IPS DF 4.7 (cell line): Measurements from ENCODE around the gene HTD2.
"Not testable (repeated sequence)": the region's sequence is repeated elsewhere in the genome, so short reads cannot be mapped to it uniquely, and the experiment has no call there.

Source experiments
- DNase-seq: peaks from one replicate; pipeline ENCODE4 v3.0.0-alpha.2; 2013; ENCODE audit warnings: low spot score; ENCODE audit errors: extremely low read depth

The HTD2 gene

DNA sequence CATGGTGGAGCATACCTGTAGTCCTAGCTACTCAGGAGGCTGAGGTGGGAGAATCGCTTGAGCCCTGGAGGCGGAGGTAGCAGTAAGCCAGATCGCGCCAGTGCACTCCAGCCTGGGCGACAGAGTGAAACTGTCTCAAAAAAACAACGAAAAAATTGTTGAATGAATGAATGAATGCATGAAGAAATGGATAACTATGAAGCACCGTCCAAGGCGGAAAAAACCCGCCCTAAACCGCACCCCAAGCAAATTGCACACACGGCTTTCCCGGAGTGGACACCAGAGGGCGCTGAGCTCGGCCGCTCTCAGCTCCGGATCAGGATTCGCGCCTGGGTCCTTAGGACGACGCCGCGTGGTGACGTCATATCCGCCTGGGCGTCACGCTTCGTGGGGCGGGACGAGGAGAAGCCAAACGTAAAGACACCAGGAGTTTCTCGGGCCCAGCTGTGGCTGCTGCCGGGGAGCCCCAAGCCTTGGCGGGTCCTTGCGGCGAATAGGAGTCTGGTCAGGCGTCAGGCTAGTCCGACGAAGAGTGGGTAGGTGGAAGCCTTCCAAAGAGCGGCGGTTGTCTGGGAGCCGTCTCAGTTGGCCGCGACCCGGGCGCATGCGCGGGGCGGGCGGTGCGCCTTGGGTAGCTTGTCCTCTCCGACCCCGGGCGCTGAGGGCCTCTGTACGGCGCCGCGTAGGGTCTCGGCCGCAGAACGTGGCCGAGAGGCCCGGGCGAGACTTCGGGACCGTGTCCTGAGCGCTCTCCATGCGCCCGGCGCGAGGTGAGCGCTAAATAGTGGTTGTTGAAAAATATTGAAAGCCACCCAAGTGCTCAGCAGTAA lies at the start of gene HTD2, which contains the start of gene RPP14:
TSS of gene HTD2 (plus strand) at position 639 of the 830 bp plus-strand sequence. CDS start 11,094 bp downstream, outside the sequence.
TSS of gene RPP14 (plus strand) at position 364 of the 830 bp plus-strand sequence. CDS start 4,085 bp downstream, outside the sequence.
- DNase-seq = peak; percentile 93

DNA sequence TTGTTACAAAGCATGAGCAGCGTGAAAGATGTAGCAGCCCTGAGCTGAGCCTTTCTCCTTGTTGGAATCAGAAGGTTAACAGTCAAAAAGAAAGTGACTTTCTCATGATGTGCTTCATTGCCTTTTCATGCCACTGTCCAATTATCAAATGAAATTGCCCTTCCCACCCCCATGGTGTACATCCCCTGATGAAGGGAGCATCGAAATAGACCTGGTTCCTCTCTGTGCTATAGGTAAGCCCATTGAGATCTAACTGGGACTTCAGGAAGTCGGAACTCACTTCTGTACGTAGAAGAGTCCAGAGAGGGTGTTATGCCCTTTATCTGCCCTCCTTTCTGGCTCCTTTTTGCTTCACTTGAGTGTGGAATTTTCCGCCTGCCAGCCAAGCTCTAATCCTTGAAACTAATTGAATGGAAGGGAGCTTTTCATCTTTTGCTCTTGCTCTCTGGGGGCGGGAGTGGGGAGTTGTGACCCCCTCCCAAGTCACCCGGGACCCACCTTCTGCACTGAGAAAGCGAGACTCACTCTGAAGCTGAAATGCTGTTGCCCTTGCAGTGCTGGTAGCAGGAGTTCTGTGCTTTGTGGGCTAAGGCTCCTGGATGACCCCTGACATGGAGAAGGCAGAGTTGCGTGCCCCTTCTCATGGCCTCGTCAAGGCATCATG lies 47.8 kb upstream of the HTD2 start:
- no peak for DNase-seq

DNA sequence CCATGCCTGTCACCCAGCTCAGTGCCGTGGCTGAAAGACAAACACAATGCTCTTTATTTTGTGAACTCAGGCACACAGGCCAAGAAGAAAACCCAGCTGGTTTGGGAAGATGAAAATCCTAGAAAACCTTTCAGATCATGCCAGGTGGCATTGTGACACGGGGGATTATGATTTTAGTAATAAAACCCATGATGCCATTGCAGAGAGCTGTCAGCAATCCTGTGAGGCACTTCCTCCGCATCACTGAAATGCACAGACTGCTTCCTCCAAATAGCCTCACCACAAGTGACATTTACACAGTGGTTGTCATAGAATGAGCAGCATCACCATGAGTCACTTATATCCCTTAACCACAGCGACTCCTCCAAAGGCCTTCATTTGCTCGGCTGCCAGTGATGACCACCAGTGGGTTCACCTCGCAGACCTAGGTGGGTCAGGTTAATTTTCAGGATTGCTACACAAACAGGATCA lies 46.0 kb upstream of the HTD2 start:
- no peak for DNase-seq

DNA sequence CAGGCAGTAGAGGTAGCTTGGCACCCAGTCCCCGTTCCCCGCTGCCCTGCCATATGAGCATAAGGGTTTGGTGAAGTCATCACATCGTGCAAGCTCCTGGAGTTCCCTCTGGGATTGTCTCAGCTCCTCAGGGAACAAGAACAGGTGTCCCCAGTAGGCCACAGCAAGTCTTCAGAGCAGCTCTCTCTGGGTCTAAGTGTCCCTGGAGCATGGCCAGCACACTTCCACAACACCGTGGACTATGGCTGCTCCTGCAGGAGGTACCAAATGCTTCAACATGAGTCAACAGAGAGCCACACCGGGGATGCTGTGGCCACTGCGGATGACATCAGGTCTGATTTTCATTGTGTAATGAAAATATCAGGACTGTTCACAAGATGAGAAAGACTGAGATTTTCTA lies 45.6 kb upstream of the HTD2 start:
- DNase-seq = no peak

DNA sequence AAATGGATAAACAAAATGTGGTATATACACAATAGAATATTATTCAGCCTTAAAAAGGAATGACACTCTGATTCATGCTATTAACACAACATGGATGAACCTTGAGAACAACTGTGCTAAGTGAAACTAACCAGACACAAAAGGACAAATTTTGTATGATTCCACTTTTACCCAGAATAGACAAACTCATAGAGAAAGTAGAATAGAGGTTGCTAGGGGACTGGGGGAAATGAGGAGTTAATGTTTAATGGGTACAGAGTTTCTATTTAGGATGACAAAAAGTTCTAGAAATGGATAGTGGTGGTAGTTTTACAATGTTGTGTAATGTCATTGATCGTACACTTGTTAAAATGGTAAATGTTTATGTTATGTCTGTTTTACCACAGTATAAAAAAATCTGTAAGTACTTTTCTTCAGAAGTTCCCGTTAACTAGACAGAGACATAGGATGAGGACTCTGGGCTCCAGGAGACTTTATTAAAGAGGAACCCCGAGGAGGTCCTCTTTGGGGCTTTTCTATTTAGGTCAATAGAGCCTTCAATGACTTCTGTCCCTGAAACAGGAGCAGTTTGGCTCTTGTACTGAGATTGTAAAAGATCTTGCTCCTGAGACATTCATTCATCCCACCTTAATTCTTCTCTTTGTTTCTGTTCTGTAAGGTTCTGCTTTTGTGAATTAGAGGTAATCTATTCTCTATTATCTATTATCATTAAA lies 44.2 kb upstream of the HTD2 start:
- DNase-seq = no peak

DNA sequence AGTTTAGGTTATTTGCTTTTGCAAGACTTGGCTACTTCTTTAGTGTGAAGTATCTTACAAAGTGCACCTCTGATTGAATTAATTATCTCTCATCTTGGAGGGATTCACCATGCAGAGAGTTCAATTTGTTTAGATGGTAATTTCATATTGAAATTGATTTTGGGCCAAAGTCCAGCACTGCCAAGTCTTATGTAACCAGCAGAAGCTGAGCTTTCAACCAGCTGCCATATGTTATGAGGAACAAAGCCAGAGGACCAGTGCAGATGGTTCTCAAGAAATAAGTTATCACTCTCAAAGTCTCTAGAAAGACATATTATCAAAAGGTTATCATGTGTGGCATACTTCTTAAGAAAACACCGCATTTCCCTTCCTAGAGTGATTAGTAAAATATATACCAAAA lies 39.7 kb upstream of the HTD2 start:
- no peak for DNase-seq

DNA sequence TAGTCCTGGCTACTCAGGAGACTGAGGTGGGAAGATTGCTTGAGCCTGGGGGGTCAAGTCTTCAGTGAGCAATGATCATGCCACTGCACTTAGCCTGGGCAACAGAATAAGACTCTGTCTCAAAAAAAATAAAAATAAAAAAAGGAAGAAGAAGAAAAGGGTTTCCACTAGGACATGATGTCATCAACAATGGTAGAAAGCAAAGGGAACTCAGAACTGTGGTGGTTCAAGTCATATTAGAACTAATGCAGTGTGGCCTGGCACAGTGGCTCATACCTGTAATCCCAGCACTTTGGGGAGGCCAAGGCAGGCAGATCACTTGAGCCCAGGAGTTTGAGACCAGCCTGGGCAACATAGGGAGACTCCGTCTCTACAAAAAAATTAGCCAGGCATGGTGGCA lies 38.8 kb upstream of the HTD2 start:
- not testable (repeated sequence) for DNase-seq

DNA sequence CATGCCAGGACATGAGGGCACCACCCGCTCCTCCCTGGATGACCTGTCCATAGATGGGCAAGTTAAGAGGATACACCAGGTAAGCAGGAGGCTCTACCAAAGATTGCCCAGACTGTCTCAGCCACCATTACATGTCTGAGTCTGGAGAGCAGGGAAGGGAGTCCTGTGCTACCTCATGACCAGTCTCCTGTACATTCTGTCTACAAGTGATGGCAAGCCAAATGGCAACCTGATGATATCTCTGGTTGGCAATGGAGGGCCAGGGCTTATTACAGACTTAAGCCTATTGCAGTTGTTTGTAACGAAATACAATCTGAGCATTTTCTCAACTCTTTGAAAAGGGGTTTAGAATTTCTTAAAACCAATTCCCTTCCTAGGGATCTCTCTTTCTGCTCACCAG lies 37.0 kb upstream of the HTD2 start:
- no peak for DNase-seq

DNA sequence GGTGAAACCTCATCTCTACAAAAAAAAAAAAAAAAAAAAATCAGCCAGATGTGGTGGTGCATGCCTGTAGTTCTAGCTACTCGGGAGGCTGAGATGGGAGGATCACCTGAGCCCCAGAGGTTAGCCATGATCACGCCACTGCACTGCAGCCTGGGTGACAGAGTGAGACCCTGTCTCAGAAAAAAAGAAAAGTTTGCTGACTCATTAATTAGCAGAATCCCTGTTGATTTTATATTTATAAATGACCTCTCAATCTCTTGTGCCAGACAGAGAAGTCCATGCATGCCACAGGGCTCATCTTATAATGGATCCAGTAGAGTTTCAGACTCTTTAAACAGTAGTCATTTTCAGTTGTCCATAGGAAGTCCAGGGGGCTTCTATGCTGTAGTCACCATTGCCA lies 35.8 kb upstream of the HTD2 start:
- DNase-seq = no peak

DNA sequence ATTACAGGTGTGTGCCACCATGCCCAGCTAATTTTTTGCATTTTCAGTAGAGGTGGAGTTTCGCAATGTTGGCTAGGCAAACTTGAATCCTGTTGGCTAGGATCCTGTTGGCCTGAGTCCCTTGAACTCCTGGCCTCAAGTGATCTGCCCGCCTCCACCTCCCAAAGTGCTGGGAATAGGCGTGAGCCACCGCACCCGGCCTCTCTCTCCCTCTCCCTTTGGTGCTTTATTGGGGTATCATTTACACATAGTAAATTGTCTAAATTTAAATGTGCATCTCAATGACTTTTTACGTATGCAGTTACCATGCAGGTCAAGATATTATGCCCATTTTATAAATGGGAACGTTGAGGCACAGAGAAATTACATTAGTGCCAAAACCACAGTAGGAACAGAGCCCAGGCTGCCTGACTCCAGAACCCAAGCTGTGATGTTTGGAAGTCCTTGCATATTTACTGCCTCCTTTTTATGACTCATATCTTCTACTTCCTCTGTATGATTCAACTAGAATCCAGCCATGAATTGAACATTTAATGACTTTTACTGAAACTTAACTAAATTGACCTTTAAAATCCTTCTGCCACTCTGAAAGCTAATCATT lies 34.3 kb upstream of the HTD2 start:
- no peak for DNase-seq

DNA sequence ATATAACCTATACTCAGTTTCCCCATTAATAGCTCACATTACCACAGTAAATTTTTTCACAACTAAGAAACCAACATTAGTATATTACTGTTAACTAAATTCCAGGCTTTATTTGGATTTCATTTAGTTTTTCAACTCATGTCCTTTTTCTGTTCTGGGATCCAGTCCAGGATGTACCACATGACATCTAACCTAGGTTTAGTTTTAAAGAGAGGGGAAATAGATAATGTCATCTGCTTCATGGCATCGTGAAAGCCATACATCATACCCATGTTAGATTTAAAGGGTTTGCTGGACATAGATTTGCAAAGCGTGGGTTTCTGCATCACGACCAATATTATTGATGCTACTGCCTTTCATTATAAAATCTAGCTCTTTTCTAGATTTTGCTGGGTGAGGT lies 33.4 kb upstream of the HTD2 start:
- no peak for DNase-seq

DNA sequence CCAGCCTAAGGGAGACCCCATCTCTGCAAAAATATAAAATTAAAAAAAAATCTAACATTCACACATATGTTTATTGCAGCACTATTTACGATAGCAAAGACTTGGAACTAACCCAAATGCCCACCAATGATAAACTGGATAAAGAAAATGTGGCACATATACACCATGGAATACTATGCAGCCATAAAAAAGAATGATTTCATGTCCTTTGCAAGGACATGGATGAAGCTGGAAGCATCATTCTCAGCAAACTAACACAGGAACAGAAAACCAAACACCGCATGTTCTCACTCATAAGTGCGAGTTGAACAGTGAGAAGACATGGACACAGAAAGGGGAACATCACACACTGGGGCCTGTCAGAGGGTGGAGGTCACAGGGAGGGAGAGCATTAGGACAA lies 33.0 kb upstream of the HTD2 start:
- not testable (repeated sequence) for DNase-seq

DNA sequence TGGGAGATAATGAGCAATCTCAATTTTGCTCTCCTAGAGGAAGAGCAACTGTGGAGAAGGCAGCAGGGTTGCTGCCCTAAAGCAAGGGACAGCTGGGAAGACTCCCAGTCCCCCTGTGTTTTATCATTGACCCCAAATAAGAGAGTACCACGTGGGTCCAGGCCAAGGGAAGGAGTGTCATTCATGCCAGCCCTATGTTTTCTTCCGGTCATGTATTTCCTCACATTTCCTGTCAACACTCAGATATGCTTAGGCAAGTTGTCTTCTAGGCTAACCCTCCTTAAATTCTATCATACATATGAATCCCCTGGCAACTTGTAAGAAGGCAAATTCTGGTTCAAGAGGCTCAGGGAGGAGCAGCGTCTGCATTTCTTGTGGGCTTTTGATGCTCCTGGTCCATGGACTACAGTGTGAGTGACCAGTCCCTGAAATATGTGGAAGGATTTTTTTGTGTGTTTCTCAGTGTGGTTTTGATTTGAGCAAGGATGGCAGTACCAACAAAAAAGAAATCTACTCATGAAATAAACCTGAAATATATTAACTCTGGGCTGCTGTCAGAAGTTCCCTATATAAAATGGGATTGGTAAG lies 32.2 kb upstream of the HTD2 start:
- no peak for DNase-seq

DNA sequence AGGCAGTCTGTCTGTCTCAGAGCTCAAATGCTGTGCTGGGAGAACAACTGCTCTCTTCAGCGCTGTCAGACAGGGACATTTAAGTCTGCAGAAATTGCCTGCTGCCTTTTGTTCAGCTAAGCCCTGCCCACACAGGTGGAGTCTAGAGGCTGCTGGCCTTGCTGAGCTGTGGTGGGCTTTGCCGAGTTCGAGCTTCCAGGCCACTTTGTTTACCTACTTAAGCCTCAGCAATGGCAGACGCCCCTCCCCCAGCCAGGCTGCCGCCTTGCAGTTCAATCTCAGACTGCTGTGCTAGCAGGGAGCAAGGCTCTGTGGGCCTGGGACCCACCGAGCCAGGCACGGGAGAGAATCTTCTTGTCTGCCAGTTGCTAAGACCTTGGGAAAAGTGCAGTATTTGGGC lies 25.3 kb upstream of the HTD2 start:
- DNase-seq = no peak

DNA sequence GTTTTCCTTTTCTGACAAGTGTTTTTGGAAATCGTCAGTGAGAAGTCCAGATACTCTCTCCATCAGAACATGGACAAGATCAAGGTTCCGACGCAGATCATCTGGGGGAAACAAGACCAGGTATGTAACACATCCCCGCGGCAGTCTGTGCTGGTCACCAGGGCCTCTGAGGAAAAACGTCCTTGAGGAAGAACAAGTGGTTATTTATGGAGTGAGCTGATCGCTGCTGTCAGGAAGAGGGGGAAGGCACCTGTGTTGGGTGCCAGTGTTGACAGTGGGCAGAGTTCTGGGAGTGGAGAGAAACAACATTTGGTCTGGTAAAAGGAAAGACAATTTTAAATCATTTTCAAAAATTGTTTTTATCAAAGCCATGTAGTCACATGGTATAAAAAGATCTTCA lies 21.0 kb upstream of the HTD2 start:
- DNase-seq = no peak

DNA sequence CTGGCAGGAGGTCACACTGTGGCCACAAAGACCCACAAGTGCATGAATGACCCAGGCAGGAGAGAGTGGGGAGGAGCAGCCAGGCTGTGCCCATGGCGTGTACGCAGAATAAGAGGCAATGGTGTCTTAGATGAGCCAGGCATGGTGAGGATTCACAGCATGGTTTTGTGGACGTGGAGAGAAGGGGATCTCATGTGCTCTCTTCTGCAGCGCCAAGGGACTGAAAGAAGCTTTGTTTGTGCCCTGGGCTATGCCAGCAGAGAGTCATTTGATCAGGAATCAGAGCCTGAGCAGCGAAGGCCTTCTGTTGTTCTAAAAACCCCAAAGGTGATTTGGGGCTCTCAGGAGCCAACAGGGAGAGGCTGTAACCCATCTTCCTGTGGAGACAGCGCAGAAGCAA lies 19.0 kb upstream of the HTD2 start:
- no peak for DNase-seq

DNA sequence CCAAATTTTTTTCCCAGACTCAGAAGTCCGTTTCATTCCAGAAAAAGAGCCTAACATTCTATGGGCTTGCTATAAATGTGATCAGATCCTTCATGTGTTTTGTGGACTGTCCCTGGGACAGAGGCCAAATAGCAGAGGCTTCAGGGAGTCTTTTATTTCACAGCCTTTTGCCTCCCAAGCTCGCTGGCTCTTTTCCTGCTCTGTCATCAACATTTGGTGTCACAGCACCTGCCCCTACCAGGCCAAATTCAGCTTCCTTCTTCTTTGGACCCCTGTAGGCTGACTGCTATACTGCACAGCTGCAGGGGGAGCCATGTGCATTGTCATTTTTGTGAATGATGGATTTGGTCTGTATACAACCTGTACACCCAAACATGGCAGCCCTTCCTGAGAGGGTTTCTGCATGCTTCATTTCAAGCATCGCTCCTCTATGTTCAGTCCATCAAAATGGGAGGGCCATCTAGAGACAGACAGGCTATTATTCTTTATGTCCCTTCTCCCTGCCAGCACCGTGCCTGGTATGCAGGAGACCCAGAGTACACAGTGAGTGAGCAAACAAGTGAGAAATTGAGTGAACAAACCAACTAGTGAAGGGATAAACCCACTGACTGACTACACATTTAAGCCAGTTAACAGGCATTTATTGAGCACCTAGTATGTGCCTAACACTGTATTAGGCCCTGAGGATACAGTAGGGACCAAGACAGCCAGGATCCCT lies 18.1 kb upstream of the HTD2 start:
- DNase-seq = no peak

DNA sequence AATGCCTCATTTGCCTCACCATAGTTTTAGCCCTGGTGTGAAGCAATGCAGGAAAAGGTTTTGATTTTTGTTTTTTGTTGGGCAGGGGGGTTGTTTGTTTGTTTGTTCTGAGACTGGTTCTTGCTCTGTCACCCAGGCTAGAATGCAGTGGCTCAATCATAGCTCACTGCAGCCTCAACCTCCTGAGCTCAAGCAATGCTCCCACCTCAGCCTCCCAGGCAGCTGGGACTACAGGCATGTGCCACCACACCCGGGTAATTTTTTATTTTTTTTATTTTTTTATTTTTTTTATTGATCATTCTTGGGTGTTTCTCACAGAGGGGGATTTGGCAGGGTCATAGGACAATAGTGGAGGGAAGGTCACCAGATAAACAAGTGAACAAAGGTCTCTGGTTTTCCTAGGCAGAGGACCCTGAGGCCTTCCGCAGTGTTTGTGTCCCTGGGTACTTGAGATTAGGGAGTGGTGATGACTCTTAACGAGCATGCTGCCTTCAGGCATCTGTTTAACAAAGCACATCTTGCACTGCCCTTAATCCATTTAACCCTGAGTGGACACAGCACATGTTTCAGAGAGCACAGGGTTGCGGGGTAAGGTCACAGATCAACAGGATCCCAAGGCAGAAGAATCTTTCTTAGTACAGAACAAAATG lies 17.2 kb upstream of the HTD2 start:
- DNase-seq = not testable (repeated sequence)

DNA sequence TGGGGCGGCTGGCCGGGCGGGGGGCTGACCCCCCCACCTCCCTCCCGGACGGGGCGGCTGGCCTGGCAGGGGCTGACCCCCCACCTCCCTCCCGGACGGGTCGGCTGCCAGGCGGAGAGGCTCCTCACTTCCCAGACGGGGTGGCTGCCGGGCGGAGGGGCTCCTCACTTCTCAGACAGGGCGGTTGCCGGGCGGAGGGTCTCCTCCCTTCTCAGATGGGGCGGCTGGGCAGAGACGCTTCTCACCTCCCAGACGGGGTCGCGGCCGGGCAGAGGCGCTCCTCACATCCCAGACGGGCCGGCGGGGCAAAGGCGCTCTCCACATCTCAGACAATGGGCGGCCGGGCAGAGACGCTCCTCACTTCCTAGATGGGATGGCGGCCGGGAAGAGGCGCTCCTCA lies 15.9 kb upstream of the HTD2 start:
- not testable (repeated sequence) for DNase-seq
